ENCODE results near the gene SMPD2.

Gene SMPD2

DNA sequence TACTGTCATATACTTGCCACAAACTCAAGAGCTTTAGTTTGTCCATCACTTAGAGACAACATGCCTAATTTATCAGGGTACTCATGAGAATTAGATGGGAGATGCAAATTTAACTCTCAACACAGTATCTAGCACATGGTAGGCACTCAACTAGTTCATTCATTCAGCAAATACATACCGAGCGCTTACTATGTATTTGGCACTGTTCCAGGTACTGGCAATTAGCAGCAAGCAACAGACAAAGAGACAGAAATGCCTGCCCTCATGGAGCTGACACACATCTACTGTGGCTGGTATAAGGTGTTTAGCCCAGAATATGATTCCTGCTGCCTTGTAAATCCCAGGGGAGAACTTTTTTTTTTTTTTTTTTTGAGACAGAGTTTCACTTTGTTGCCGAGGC lies 10.3 kb downstream of the SMPD2 start:
- TF ChIP-seq CTCF (conservative IDR thresholded peaks at IDR 0.05) (no peak), ZFX (IDR thresholded peaks at IDR 0.05) (no peak)
- H3K27ac ChIP-seq, result no peak overlapping the region

DNA sequence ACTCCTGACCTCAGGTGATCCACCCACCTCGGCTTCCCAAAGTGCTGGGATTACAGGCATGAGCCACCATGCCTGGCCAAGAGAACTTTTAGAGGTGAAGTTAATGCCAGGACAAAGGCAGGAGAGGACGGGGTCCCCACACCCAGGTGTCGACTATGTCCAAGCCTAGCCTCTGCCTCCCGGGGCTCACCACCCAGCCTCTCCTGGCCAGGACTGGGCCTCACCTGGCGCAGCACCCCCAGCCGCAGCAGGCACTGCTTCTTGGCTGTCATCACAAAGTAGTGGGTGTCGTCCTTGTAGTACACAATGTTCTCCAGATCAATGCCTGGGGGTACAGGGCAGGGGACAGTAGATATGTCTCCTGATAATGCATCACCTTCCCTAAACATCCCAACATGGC lies 10.9 kb downstream of the SMPD2 start:
- H3K27ac ChIP-seq, result no peak overlapping the region; the same call in 1 of the 2 replicates
- TF ChIP-seq ZFX (IDR thresholded peaks at IDR 0.05), result no peak
- no peak for TF ChIP-seq CTCF (conservative IDR thresholded peaks at IDR 0.05)

GRCh38 chr6:109452181-109452580 lies 11.7 kb downstream of the SMPD2 start:
- no peak for TF ChIP-seq CTCF (conservative IDR thresholded peaks at IDR 0.05)
- TF ChIP-seq ZFX (IDR thresholded peaks at IDR 0.05), result no peak
- H3K27ac ChIP-seq, result no peak overlapping the region; the same call in 1 of the 2 replicates

GRCh38 chr6:109453156-109453555 lies 12.6 kb downstream of the SMPD2 start:
- H3K27ac ChIP-seq, result peak overlapping the region; percentile 84; the same call in 1 of the 2 replicates

GRCh38 chr6:109453594-109454495 lies 13.3 kb downstream of the SMPD2 start:
- TF ChIP-seq ZFX (IDR thresholded peaks at IDR 0.05) (no peak), CTCF (conservative IDR thresholded peaks at IDR 0.05) (no peak)
- H3K27ac ChIP-seq, result peak overlapping the region; percentile 84; the same call in 1 of the 2 replicates

More at GRCh38 chr6:109453156-109453555, 12.6 kb downstream of the SMPD2 start:
- TF ChIP-seq CTCF (conservative IDR thresholded peaks at IDR 0.05) (no peak), ZFX (IDR thresholded peaks at IDR 0.05) (no peak)

DNA sequence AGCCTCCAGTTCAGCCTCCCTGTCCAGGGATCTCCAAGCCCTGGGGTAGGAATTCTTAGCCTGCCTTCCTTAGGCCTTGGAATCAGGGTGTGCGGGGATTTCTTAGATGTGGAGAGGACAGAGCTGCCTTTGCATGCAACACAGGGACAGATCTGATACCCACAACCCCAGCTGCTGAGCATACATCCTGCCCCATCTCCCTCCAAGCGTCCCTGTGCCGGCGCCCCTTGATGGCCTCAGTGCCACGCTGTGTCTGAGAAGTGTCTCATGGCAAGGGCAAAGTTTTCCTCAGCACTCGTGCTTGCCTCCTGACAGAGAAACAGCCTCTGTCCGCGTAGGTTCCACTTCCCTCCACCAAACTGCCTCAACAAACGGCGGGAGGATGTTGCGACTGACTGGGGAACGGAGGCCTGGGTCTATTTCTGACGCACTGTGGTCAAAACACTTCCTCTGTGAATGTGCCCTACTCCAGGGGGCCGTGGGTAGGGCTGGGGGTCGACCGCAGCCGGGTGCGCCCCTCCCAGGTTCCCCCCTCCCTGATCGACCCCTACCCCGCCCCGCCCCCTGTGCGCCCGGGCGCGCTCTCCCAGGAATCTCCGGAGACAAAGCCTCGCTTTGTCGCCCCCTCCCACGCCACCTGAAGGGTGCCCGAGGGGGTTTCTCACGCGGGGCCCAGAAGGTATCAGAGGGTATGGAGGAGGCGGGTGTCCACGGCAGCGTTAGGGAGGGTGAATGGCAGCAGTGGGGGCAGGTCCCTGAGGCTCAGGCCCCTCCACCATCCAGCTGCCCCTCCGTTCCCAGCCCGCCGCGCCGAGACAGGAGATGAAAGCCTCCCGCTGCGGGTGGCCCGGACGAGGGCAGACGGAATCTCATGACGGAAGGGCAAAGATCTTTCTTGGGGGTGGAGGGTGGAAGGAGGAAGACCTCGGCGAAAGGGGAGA lies 14.2 kb downstream of the SMPD2 start:
- TF ChIP-seq ZFX (IDR thresholded peaks at IDR 0.05), result no peak
- TF ChIP-seq CTCF (conservative IDR thresholded peaks at IDR 0.05), result no peak
- H3K27ac ChIP-seq, result peak overlapping the region; percentile 84

Data from C4-2B (cell line).